ENCODE results near the gene NXNL1.
A peak's percentile ranks its signal among the peaks of the same experiment; 100 is the strongest.
"Not testable (repeated sequence)": the region's sequence is repeated elsewhere in the genome, so short reads cannot be mapped to it uniquely, and the experiment has no call there.

Gene NXNL1

DNA sequence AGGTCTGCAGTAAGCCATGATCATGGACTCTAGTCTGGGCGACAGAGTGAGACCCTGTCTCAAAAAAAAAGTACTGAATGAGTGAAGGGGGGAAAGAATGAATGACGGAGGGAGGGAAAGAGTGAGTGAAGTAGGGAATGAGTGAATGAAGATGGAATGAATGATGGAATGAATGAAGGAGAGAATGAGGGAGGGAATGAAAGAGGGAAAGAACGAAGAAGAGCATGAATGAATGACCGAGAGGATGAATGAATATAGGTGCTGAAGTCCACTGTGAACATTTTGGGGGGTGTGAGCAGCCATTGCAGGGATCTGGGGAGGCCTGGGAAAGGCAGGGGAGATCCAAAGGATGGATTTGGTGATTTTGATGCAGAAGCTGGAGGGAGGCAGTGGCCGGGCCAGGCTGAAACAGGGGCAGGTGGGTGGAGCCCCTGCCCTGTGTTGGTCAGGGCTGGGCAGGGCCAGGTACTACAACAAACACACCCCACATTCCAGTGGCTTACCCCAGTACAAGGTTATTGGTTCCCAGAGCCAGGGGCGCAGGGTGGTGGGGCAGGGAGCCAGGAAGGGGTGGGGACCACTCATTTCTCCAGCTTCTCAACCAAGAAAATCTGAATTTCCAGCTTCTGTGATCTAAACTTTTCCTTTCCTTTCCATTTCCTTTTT lies 23.9 kb upstream of the NXNL1 start:
- no peak overlapping the region for H3K4me3 ChIP-seq (ENCODE audit: low read length)
- peaks cover 50% of the 10 kb centered on the region for H3K36me3 ChIP-seq (ENCODE audit: control insufficient read depth, insufficient read depth, low read length, severe bottlenecking)
- no peaks in the 10 kb centered on the region for H3K9me3 ChIP-seq (ENCODE audit: control insufficient read depth, low read length)
- DNase-seq (ENCODE audit: low read depth) = no peak
- no peak overlapping the region for H3K9ac ChIP-seq (ENCODE audit: low read length)
- no peaks in the 10 kb centered on the region for H3K27me3 ChIP-seq (replicated peaks; ENCODE audit: control insufficient read depth, insufficient read depth, low read length)
- H3K4me1 ChIP-seq (ENCODE audit: control insufficient read depth, insufficient read depth, low read length) = peaks cover 27% of the 10 kb centered on the region

DNA sequence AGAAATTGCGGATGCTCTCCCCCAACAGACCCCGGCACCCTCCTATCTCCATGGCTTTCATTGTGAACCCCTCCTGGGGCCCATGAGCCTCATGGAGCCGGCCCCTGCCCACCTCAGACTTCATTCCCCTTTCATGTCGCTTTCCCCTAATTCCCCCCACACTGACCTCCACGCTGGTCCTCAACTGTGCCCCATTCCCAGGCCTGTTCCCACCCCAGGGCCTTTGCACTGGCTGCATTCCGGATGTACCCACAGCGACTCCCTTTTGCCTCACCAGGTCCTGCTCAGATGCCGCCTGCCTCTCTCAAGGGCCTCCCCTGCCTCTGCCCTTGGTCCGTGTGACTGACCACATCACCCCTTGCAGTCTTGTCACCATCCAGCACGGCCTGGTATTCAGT lies 22.9 kb upstream of the NXNL1 start:
- H3K27me3 ChIP-seq (replicated peaks; ENCODE audit: control insufficient read depth, insufficient read depth, low read length) = no peaks in the 10 kb centered on the region
- peaks cover 42% of the 10 kb centered on the region for H3K36me3 ChIP-seq (ENCODE audit: control insufficient read depth, insufficient read depth, low read length, severe bottlenecking)
- DNase-seq (ENCODE audit: low read depth) = no peak
- H3K9ac ChIP-seq (ENCODE audit: low read length) = no peak overlapping the region
- peaks cover 37% of the 10 kb centered on the region for H3K4me1 ChIP-seq (ENCODE audit: control insufficient read depth, insufficient read depth, low read length)
- H3K9me3 ChIP-seq (ENCODE audit: control insufficient read depth, low read length) = no peaks in the 10 kb centered on the region
- H3K4me3 ChIP-seq (ENCODE audit: low read length) = no peak overlapping the region

DNA sequence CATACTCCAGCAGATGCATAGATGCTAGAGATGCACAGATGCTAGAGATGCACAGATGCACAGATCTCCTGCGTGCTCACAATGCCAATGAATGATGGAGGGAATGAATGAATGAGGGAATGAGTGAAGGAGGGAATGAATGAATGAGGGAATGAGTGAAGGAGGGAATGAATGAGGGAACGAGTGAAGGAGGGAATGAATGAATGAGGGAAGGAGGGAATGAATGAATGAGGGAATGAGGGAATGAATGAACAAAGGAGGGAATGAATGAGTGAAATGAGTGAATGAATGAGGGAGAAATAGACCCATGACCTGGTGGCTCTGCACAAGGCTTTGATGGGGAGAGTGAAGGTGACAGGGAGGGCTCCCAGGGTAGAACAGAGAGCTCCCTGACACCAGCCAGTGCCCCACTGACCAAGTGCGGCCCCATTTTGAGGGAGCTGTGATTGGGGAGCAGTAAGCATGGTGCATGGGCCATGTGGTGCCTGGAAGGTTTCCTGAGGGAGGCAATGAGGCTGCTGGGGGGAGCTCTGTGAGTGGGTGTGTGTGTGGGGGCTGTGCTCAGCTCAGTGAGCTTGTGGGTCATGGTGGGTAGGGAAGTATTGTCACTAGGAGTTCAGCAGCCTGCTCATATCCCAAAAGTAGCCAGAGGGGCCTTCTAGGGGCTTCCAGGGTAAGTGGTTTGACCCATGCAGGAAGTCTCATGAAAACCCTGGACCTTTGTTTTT lies 22.3 kb upstream of the NXNL1 start:
- H3K9ac ChIP-seq (ENCODE audit: low read length) = no peak overlapping the region
- no peak overlapping the region for H3K4me3 ChIP-seq (ENCODE audit: low read length)
- H3K4me1 ChIP-seq (ENCODE audit: control insufficient read depth, insufficient read depth, low read length) = peaks cover 38% of the 10 kb centered on the region
- peaks cover 36% of the 10 kb centered on the region for H3K36me3 ChIP-seq (ENCODE audit: control insufficient read depth, insufficient read depth, low read length, severe bottlenecking)
- no peaks in the 10 kb centered on the region for H3K27me3 ChIP-seq (replicated peaks; ENCODE audit: control insufficient read depth, insufficient read depth, low read length)
- no peaks in the 10 kb centered on the region for H3K9me3 ChIP-seq (ENCODE audit: control insufficient read depth, low read length)
- no peak for DNase-seq (ENCODE audit: low read depth)

DNA sequence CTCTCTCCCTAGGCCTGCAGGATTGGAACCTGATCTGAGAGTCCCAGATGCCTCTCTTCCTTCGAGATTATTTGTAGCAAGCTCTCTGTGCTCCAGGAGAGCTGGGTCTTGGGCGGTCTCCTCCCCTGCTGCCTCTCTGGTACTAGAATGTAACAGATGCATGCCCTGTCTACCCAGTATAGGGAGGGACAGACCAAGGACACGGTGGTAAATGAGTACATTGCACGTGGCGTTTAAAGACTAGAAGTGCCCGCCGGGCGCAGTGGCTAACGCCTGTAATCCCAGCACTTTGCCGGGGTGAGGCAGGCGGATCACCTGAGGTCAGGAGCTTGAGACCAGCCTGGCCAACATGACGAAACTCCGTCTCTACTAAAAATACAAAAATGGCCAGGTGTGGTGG lies 21.3 kb upstream of the NXNL1 start:
- Histone ChIP-seq H3K9me3 (ENCODE audit: control insufficient read depth, low read length) (no peaks in the 10 kb centered on the region), H3K4me1 (ENCODE audit: control insufficient read depth, insufficient read depth, low read length) (peaks cover 42% of the 10 kb centered on the region), H3K36me3 (ENCODE audit: control insufficient read depth, insufficient read depth, low read length, severe bottlenecking) (peaks cover 28% of the 10 kb centered on the region), H3K4me3 (ENCODE audit: low read length) (no peak overlapping the region), H3K9ac (ENCODE audit: low read length) (no peak overlapping the region), H3K27me3 (replicated peaks; ENCODE audit: control insufficient read depth, insufficient read depth, low read length) (no peaks in the 10 kb centered on the region)
- DNase-seq (ENCODE audit: low read depth) = no peak

DNA sequence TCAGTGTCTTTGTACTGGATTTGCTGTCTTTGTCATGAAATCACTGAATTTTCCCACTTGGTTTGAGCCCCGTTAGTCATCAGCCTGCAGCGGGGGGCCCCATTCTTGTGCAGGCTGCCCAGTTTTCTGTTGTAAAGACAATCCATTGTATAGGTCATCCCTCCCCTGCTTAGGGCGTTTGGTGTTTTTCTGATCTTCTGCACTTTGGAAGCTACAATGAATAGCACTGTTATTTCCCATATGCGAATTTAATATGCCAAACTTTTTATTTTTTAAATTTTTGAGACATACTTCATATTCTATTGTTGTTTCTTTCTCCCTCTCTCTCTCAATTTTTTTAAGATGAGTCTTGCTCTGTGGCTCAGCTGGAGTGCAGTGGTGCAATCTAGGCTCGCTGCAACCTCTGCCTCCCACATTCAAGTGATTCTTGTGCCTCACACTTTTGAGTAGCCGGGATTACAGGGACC lies 18.6 kb upstream of the NXNL1 start:
- Histone ChIP-seq H3K27me3 (replicated peaks; ENCODE audit: control insufficient read depth, insufficient read depth, low read length) (no peaks in the 10 kb centered on the region), H3K36me3 (ENCODE audit: control insufficient read depth, insufficient read depth, low read length, severe bottlenecking) (peaks cover 18% of the 10 kb centered on the region), H3K4me1 (ENCODE audit: control insufficient read depth, insufficient read depth, low read length) (peaks cover 54% of the 10 kb centered on the region), H3K4me3 (ENCODE audit: low read length) (peak overlapping the region; percentile 66), H3K9ac (ENCODE audit: low read length) (peak overlapping the region; percentile 81), H3K9me3 (ENCODE audit: control insufficient read depth, low read length) (no peaks in the 10 kb centered on the region)
- DNase-seq (ENCODE audit: low read depth) = peak; percentile 58

DNA sequence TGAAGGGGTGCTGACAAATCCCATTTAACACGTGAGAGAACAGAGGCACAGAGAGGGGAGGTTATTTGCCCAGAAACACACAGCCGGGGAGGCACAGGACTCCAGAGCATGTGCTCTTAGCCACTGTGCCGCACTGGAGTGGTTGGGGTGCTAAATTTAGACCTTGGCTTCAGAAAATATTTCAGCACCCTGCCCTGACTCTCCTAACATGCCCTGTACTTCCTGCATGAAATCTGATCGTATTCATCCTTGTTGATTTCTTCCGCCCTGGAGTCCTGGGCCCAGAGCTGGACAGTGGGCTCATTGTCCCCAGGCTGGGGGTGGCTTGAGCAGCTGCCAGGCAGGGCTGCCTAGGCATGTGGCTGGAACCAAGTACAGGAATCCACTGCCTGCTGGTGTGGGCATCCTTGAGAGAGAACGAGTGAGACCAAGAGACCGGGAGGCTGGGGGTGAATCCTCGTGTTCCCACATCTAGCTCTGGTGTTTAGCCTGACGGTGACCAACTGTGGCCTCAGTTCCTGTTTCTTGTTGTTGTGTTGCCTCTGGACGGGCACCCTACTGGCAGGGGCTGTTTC lies 14.9 kb upstream of the NXNL1 start:
- peak; percentile 48 for DNase-seq (ENCODE audit: low read depth)
- H3K4me3 ChIP-seq (ENCODE audit: low read length) = peak overlapping the region; percentile 3
- H3K9me3 ChIP-seq (ENCODE audit: control insufficient read depth, low read length) = no peaks in the 10 kb centered on the region
- peaks cover 56% of the 10 kb centered on the region for H3K4me1 ChIP-seq (ENCODE audit: control insufficient read depth, insufficient read depth, low read length)
- H3K9ac ChIP-seq (ENCODE audit: low read length) = peak overlapping the region; percentile 24
- H3K27me3 ChIP-seq (replicated peaks; ENCODE audit: control insufficient read depth, insufficient read depth, low read length) = no peaks in the 10 kb centered on the region
- peaks cover 11% of the 10 kb centered on the region for H3K36me3 ChIP-seq (ENCODE audit: control insufficient read depth, insufficient read depth, low read length, severe bottlenecking)

DNA sequence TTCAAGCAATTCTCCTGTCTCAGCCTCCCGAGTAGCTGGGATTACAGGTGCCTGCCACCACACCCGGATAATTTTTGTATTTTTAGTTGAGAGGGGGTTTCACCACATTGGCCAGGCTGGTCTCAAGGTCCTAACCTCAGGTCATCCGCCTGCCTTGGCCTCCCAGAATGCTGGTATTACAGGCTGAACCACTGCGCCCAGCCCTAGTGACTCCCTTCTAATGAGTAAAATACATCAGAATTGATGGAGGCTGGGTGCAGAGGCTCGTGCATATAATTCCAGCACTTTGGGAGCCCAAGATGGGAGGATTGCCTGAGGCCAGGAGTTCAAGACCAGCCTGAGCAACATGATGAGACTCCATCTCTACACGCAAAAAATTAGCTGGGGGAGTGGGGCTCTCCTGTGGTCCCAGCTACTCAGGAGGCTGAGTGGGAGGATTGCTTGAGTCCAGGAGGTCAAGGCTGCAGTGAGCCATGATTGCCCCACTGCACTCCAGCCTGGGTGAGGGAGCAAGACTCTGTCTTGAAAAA lies 14.3 kb upstream of the NXNL1 start:
- H3K4me3 ChIP-seq (ENCODE audit: low read length) = peak overlapping the region; percentile 3
- peak overlapping the region; percentile 24 for H3K9ac ChIP-seq (ENCODE audit: low read length)
- H3K4me1 ChIP-seq (ENCODE audit: control insufficient read depth, insufficient read depth, low read length) = peaks cover 51% of the 10 kb centered on the region
- DNase-seq (ENCODE audit: low read depth); H3K27me3 ChIP-seq (replicated peaks; ENCODE audit: control insufficient read depth, insufficient read depth, low read length); H3K9me3 ChIP-seq (ENCODE audit: control insufficient read depth, low read length): not testable (repeated sequence)
- peaks cover 11% of the 10 kb centered on the region for H3K36me3 ChIP-seq (ENCODE audit: control insufficient read depth, insufficient read depth, low read length, severe bottlenecking)

DNA sequence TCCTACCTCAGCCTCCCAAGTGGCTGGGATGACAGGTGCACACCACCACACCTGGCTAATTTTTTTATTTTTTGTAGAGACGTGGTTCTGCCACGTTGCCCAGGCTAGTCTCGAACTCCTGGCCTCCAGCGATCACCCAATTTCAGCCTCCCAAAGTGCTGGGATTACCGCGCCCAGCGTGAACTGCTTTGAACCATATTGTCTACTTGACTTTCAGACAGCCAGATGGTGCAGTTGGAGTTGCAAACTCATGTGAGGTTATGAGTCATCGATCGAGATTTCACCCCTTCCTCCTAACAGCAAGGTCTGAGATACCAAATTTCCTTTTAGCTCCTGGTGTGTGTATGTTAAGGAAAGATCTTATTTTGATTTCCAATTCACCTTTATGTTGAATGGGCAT lies 12.3 kb upstream of the NXNL1 start:
- peaks cover 42% of the 10 kb centered on the region for H3K4me1 ChIP-seq (ENCODE audit: control insufficient read depth, insufficient read depth, low read length)
- H3K4me3 ChIP-seq (ENCODE audit: low read length) = no peak overlapping the region
- peak overlapping the region; percentile 4 for H3K9ac ChIP-seq (ENCODE audit: low read length)
- DNase-seq (ENCODE audit: low read depth) = peak; percentile 41
- no peaks in the 10 kb centered on the region for H3K27me3 ChIP-seq (replicated peaks; ENCODE audit: control insufficient read depth, insufficient read depth, low read length)
- no peaks in the 10 kb centered on the region for H3K9me3 ChIP-seq (ENCODE audit: control insufficient read depth, low read length)
- H3K36me3 ChIP-seq (ENCODE audit: control insufficient read depth, insufficient read depth, low read length, severe bottlenecking) = peaks cover 11% of the 10 kb centered on the region

DNA sequence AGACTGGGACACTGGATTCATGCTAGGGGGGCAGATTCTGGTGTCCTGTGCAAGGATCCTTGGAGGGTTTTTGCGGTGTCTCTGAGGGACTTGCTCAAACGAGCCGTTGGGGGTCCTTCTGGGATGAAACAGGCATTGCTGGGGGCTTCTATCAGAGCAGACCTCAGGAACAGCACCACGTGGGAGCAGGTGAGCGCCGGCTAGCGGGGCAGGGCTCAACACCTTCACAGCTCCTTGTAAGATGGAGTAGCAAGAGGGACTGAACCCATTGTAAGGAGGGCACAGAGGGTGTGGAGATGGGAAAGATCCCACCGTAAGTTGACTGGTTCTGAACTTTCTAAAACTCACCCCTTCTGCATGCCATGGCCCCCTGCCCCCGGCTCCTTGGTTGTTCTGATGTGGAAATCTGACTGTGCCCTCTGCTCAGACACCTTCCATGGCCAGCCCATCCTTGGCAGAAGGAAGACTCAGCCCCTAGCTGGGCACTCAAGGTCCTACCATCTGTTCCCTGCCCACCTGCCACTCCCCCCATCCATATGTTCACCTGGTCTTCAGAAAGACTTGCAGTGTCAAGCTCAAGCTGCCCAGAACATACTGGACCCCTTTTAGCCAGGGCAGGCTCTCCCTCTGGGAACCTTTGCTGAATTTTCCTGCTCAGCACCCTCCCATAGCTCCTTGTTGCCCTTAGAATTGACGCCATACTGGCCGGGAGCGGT lies 10.8 kb upstream of the NXNL1 start:
- H3K4me3 ChIP-seq (ENCODE audit: low read length) = peak overlapping the region; percentile 91
- DNase-seq (ENCODE audit: low read depth) = no peak

DNA sequence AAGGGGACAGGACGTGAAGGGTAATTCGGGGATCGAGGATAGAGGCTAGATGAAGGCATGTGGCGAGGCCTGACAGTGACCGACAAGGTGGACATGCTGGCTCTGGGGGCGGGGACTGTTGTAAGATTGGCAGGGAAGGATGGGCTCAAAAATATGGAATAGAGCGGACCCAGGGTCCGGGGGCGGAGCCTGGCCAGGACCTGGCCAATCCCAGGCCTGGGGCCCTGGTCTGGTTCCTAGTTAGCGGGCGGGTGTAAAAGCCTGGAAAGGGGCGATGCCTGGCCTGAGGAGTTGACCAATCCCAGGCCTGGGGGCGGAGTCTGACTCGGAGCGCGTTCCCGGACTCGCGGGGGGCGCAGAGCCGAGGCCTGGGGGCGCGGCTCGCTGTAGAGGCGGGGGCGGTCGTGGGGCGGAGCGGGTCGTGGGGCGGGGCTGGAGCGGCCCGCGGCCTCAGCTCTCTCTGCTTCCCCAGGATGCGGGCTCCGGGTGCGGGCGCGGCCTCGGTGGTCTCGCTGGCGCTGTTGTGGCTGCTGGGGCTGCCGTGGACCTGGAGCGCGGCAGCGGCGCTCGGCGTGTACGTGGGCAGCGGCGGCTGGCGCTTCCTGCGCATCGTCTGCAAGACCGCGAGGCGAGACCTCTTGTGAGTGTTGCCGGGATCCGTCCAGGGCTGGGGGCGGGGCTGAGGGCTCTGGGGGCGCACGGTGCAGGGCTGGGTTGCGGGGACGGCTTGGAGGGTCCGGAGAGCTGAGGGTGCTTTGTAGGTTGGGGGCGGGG lies 9.5 kb upstream of the NXNL1 start, which contains the start of gene SLC27A1:
Gene SLC27A1 (plus strand): TSS at position 457 of the 774 bp plus-strand sequence. CDS start 17 bp downstream, at position 474.
- peak within 1 kb of the TSS; percentile 91 for H3K4me3 ChIP-seq (ENCODE audit: low read length)
- H3K27me3 ChIP-seq (replicated peaks; ENCODE audit: control insufficient read depth, insufficient read depth, low read length) = no peaks in the 10 kb centered on the region
- peak within 1 kb of the TSS; percentile 98 for H3K9ac ChIP-seq (ENCODE audit: low read length)
- H3K36me3 ChIP-seq (ENCODE audit: control insufficient read depth, insufficient read depth, low read length, severe bottlenecking) = peaks cover 11% of the 10 kb centered on the region
- H3K9me3 ChIP-seq (ENCODE audit: control insufficient read depth, low read length) = no peaks in the 10 kb centered on the region
- peak; percentile 100 for DNase-seq (ENCODE audit: low read depth)
- peaks cover 47% of the 10 kb centered on the region for H3K4me1 ChIP-seq (ENCODE audit: control insufficient read depth, insufficient read depth, low read length)

More for the DNA sequence above, 10.8 kb upstream of the NXNL1 start:
- H3K4me1 ChIP-seq (ENCODE audit: control insufficient read depth, insufficient read depth, low read length) = peaks cover 52% of the 10 kb centered on the region
- H3K9ac ChIP-seq (ENCODE audit: low read length) = peak overlapping the region; percentile 89
- peaks cover 11% of the 10 kb centered on the region for H3K36me3 ChIP-seq (ENCODE audit: control insufficient read depth, insufficient read depth, low read length, severe bottlenecking)
- no peaks in the 10 kb centered on the region for H3K9me3 ChIP-seq (ENCODE audit: control insufficient read depth, low read length)
- no peaks in the 10 kb centered on the region for H3K27me3 ChIP-seq (replicated peaks; ENCODE audit: control insufficient read depth, insufficient read depth, low read length)

Measured in adipocyte (in vitro differentiated cells).